NCI-H187 (cell line): Measurements from ENCODE around the gene STYK1.
"Not testable (repeated sequence)": the region's sequence is repeated elsewhere in the genome, so short reads cannot be mapped to it uniquely, and the experiment has no call there.

Experiments used
- DNase-seq, 2 experiments: peaks; one replicate each; lab custom pipeline; 2025; lab: John Stamatoyannopoulos, UW

The STYK1 gene

GRCh38 chr12:10688042-10688441 lies 14.2 kb upstream of the STYK1 start:
- DNase-seq, result no peak

- DNase-seq, result no peak
Measured at GRCh38 chr12:10672231-10672868, 1.5 kb downstream of the STYK1 start.

- DNase-seq, result no peak
Measured at GRCh38 chr12:10669533-10669932, 4.3 kb downstream of the STYK1 start.

- DNase-seq, result no peak
Measured at GRCh38 chr12:10668526-10668925, 5.3 kb downstream of the STYK1 start.

- DNase-seq, result no peak
Measured at GRCh38 chr12:10667581-10667980, 6.3 kb downstream of the STYK1 start.

- DNase-seq, result no peak
Measured at GRCh38 chr12:10664499-10664898, 9.4 kb downstream of the STYK1 start.

- DNase-seq, result no peak
Measured at GRCh38 chr12:10663869-10664268, 10.0 kb downstream of the STYK1 start.

GRCh38 chr12:10661338-10661737 lies 12.5 kb downstream of the STYK1 start:
- no peak for DNase-seq

- no peak for DNase-seq
Measured at GRCh38 chr12:10654003-10654402, 19.8 kb downstream of the STYK1 start.

GRCh38 chr12:10652192-10652591 lies 21.7 kb downstream of the STYK1 start:
- DNase-seq, result no peak

- DNase-seq, result not testable (repeated sequence)
Measured at GRCh38 chr12:10646576-10646975, 27.3 kb downstream of the STYK1 start.

GRCh38 chr12:10645910-10646309 lies 27.9 kb downstream of the STYK1 start:
- DNase-seq, result no peak

- DNase-seq, result no peak
Measured at GRCh38 chr12:10641735-10642500, 31.9 kb downstream of the STYK1 start.

GRCh38 chr12:10638728-10639127 lies 35.1 kb downstream of the STYK1 start:
- DNase-seq, result no peak

- DNase-seq, result no peak
Measured at GRCh38 chr12:10636611-10637010, 37.2 kb downstream of the STYK1 start.

- DNase-seq, result no peak
Measured at GRCh38 chr12:10636124-10636523, 37.7 kb downstream of the STYK1 start.

- DNase-seq, result no peak
Measured at GRCh38 chr12:10635306-10635705, 38.5 kb downstream of the STYK1 start.

- no peak for DNase-seq
Measured at GRCh38 chr12:10634427-10634826, 39.4 kb downstream of the STYK1 start.

GRCh38 chr12:10633541-10633940 lies 40.3 kb downstream of the STYK1 start:
- no peak for DNase-seq

GRCh38 chr12:10632226-10632625 lies 41.6 kb downstream of the STYK1 start:
- no peak for DNase-seq

GRCh38 chr12:10624605-10625004 lies 49.2 kb downstream of the STYK1 start:
- no peak for DNase-seq

GRCh38 chr12:10623131-10623530 lies 50.7 kb downstream of the STYK1 start:
- no peak for DNase-seq

- no peak for DNase-seq
Measured at GRCh38 chr12:10621278-10621677, 52.6 kb downstream of the STYK1 start.
